Measurements from ENCODE around the gene SLC13A2. TPM values are rescaled to one million over a fixed set of nuclear protein-coding genes. Genes with fewer than 3 reads are reported as not detected.

SLC13A2 gene
- polyA plus RNA-seq, 1 donor (not counting 4 experiments of a cell fraction or from before 2014, with no cell fraction given): not detected

GRCh38 chr17:28545141-28545503, 71.7 kb downstream of the SLC13A2 start:
- Histone ChIP-seq H3K79me2 (ENCODE audit: control insufficient read depth, insufficient read depth, low read length) (no peaks in the 10 kb centered on the region), H3K9me3 (ENCODE audit: control insufficient read depth, low read depth, low read length) (no peaks in the 10 kb centered on the region), H3K27ac (ENCODE audit: control insufficient read depth, insufficient read depth, low read length) (no peak overlapping the region), H3K36me3 (ENCODE audit: control insufficient read depth in 2 of 2, extremely low read depth in 1 of 2, insufficient read depth in 2 of 2, low read length in 2 of 2) (peaks cover 0 to 3% of the 10 kb centered on the region in 2 experiments), H3K4me3 (ENCODE audit: control insufficient read depth in 2 of 3, extremely low read depth in 1 of 3, insufficient read depth in 2 of 3, low read depth in 1 of 3, low read length in 3 of 3) (no peak overlapping the region), H3K9ac (ENCODE audit: control insufficient read depth, extremely low read depth, insufficient read depth, low read length) (no peak overlapping the region), H3K4me2 (ENCODE audit: control insufficient read depth, extremely low read depth, insufficient read depth, low read depth, low read length) (no peak overlapping the region), H3K4me1 (ENCODE audit: control insufficient read depth, extremely low read depth, insufficient read depth, low read length) (no peaks in the 10 kb centered on the region), H3K9me1 (ENCODE audit: control insufficient read depth, extremely low read depth, insufficient read depth, low read length) (no peaks in the 10 kb centered on the region), H3K27me3 (ENCODE audit: control insufficient read depth, extremely low read depth, insufficient read depth, low read length) (no peaks in the 10 kb centered on the region), H4K20me1 (ENCODE audit: control insufficient read depth, extremely low read depth, insufficient read depth, low read length) (no peaks in the 10 kb centered on the region), H2AFZ (ENCODE audit: control insufficient read depth, low read length) (no peak overlapping the region)
- FAIRE-seq: no peak
- no peak for DNase-seq (ENCODE audit: low read depth, low spot score)
- no peak for TF ChIP-seq CTCF (optimal IDR thresholded peaks at IDR 0.05 in 1 of 3, IDR thresholded peaks at IDR 0.05 in 1 of 3, conservative IDR thresholded peaks at IDR 0.05 in 1 of 3; ENCODE audit: extremely low read depth in 1 of 3, insufficient read depth in 2 of 3, low read length in 3 of 3)
- TF ChIP-seq EZH2 (IDR thresholded peaks at IDR 0.05; ENCODE audit: low read length): no peak
- dilution Hi-C loops (cut with MboI; ENCODE audit: extremely low pct_ligation_motif_present, low sequenced_read_pairs): no loop called here

- Histone ChIP-seq H3K79me2 (ENCODE audit: control insufficient read depth, insufficient read depth, low read length) (no peaks in the 10 kb centered on the region), H3K9me1 (ENCODE audit: control insufficient read depth, extremely low read depth, insufficient read depth, low read length) (no peaks in the 10 kb centered on the region), H3K9ac (ENCODE audit: control insufficient read depth, extremely low read depth, insufficient read depth, low read length) (no peak overlapping the region), H4K20me1 (ENCODE audit: control insufficient read depth, extremely low read depth, insufficient read depth, low read length) (no peaks in the 10 kb centered on the region), H2AFZ (ENCODE audit: control insufficient read depth, low read length) (no peak overlapping the region), H3K4me2 (ENCODE audit: control insufficient read depth, extremely low read depth, insufficient read depth, low read depth, low read length) (no peak overlapping the region), H3K4me1 (ENCODE audit: control insufficient read depth, extremely low read depth, insufficient read depth, low read length) (no peaks in the 10 kb centered on the region), H3K4me3 (ENCODE audit: control insufficient read depth in 2 of 3, extremely low read depth in 1 of 3, insufficient read depth in 2 of 3, low read depth in 1 of 3, low read length in 3 of 3) (no peak overlapping the region), H3K27ac (ENCODE audit: control insufficient read depth, insufficient read depth, low read length) (no peak overlapping the region), H3K36me3 (ENCODE audit: control insufficient read depth in 2 of 2, extremely low read depth in 1 of 2, insufficient read depth in 2 of 2, low read length in 2 of 2) (peaks cover 0 to 3% of the 10 kb centered on the region in 2 experiments), H3K27me3 (ENCODE audit: control insufficient read depth, extremely low read depth, insufficient read depth, low read length) (no peaks in the 10 kb centered on the region), H3K9me3 (ENCODE audit: control insufficient read depth, low read depth, low read length) (no peaks in the 10 kb centered on the region)
- dilution Hi-C loops (cut with MboI; ENCODE audit: extremely low pct_ligation_motif_present, low sequenced_read_pairs): no loop called here
- DNase-seq (ENCODE audit: low read depth, low spot score) (no peak), FAIRE-seq (no peak)
- TF ChIP-seq CTCF (optimal IDR thresholded peaks at IDR 0.05 in 1 of 3, IDR thresholded peaks at IDR 0.05 in 1 of 3, conservative IDR thresholded peaks at IDR 0.05 in 1 of 3; ENCODE audit: extremely low read depth in 1 of 3, insufficient read depth in 2 of 3, low read length in 3 of 3) (no peak), EZH2 (IDR thresholded peaks at IDR 0.05; ENCODE audit: low read length) (no peak)
Measured at GRCh38 chr17:28545787-28546415, 72.5 kb downstream of the SLC13A2 start.

Data from keratinocyte (primary cell).